ENCODE results near the gene TNFRSF8.

TNFRSF8 gene

GRCh38 chr1:12135612-12136011 lies 72.5 kb downstream of the TNFRSF8 start:
- no peak for TF ChIP-seq CTCF (IDR thresholded peaks at IDR 0.05; ENCODE audit: low read depth, low read length, poor library complexity, severe bottlenecking)
- no peak for TF ChIP-seq EZH2phosphoT487 (IDR thresholded peaks at IDR 0.05; ENCODE audit: borderline replicate concordance, low read length)

GRCh38 chr1:12136916-12137610 lies 74.0 kb downstream of the TNFRSF8 start:
- Histone ChIP-seq H3K27me3 (ENCODE audit: control insufficient read depth, low read length) (no peaks in the 10 kb centered on the region), H3K36me3 (ENCODE audit: control insufficient read depth, low read length) (no peaks in the 10 kb centered on the region), H3K27ac (ENCODE audit: low read depth, low read length) (no peak overlapping the region), H3K4me1 (ENCODE audit: control insufficient read depth, low read length) (no peaks in the 10 kb centered on the region), H3K9me2 (replicated peaks; ENCODE audit: control insufficient read depth, low read length) (no peaks in the 10 kb centered on the region), H3K4me3 (ENCODE audit: low read length) (no peak overlapping the region), H3K79me2 (ENCODE audit: control insufficient read depth, low read length) (no peaks in the 10 kb centered on the region), H3K9me3 (ENCODE audit: control insufficient read depth, insufficient read depth, low read length) (no peaks in the 10 kb centered on the region), H4K20me1 (ENCODE audit: control insufficient read depth, insufficient read depth, low read depth, low read length) (no peaks in the 10 kb centered on the region), H3F3A (ENCODE audit: control insufficient read depth, insufficient read depth) (no peaks in the 10 kb centered on the region), H3K4me2 (ENCODE audit: low read length) (no peak overlapping the region)
- TF ChIP-seq EZH2phosphoT487 (IDR thresholded peaks at IDR 0.05; ENCODE audit: borderline replicate concordance, low read length) (no peak), CTCF (IDR thresholded peaks at IDR 0.05; ENCODE audit: low read depth, low read length, poor library complexity, severe bottlenecking) (no peak)

More at GRCh38 chr1:12135612-12136011, 72.5 kb downstream of the TNFRSF8 start:
- H3K4me2 ChIP-seq (ENCODE audit: low read length): no peak overlapping the region
- no peaks in the 10 kb centered on the region for H3F3A ChIP-seq (ENCODE audit: control insufficient read depth, insufficient read depth)
- no peak overlapping the region for H3K4me3 ChIP-seq (ENCODE audit: low read length)
- H3K27ac ChIP-seq (ENCODE audit: low read depth, low read length): no peak overlapping the region
- no peaks in the 10 kb centered on the region for H3K27me3 ChIP-seq (ENCODE audit: control insufficient read depth, low read length)
- H3K79me2 ChIP-seq (ENCODE audit: control insufficient read depth, low read length): no peaks in the 10 kb centered on the region
- no peaks in the 10 kb centered on the region for H3K36me3 ChIP-seq (ENCODE audit: control insufficient read depth, low read length)
- H3K9me2 ChIP-seq (replicated peaks; ENCODE audit: control insufficient read depth, low read length): no peaks in the 10 kb centered on the region
- no peaks in the 10 kb centered on the region for H3K9me3 ChIP-seq (ENCODE audit: control insufficient read depth, insufficient read depth, low read length)
- H3K4me1 ChIP-seq (ENCODE audit: control insufficient read depth, low read length): no peaks in the 10 kb centered on the region
- no peaks in the 10 kb centered on the region for H4K20me1 ChIP-seq (ENCODE audit: control insufficient read depth, insufficient read depth, low read depth, low read length)

- no peak overlapping the region for H3K4me3 ChIP-seq (ENCODE audit: low read length)
- H3K4me1 ChIP-seq (ENCODE audit: control insufficient read depth, low read length): peaks cover 7% of the 10 kb centered on the region
- no peaks in the 10 kb centered on the region for H3K9me2 ChIP-seq (replicated peaks; ENCODE audit: control insufficient read depth, low read length)
- H3K4me2 ChIP-seq (ENCODE audit: low read length): no peak overlapping the region
- H3K36me3 ChIP-seq (ENCODE audit: control insufficient read depth, low read length): no peaks in the 10 kb centered on the region
- no peaks in the 10 kb centered on the region for H3K79me2 ChIP-seq (ENCODE audit: control insufficient read depth, low read length)
- no peaks in the 10 kb centered on the region for H4K20me1 ChIP-seq (ENCODE audit: control insufficient read depth, insufficient read depth, low read depth, low read length)
- H3K27ac ChIP-seq (ENCODE audit: low read depth, low read length): no peak overlapping the region
- TF ChIP-seq CTCF (IDR thresholded peaks at IDR 0.05; ENCODE audit: low read depth, low read length, poor library complexity, severe bottlenecking) (no peak), EZH2phosphoT487 (IDR thresholded peaks at IDR 0.05; ENCODE audit: borderline replicate concordance, low read length) (no peak)
- H3K27me3 ChIP-seq (ENCODE audit: control insufficient read depth, low read length): no peaks in the 10 kb centered on the region
- no peaks in the 10 kb centered on the region for H3K9me3 ChIP-seq (ENCODE audit: control insufficient read depth, insufficient read depth, low read length)
- H3F3A ChIP-seq (ENCODE audit: control insufficient read depth, insufficient read depth): no peaks in the 10 kb centered on the region
Measured at GRCh38 chr1:12138196-12139168, 75.4 kb downstream of the TNFRSF8 start.
